ENCODE measurements around the gene PSMF1.

GRCh38 chr20:1198751-1199150 lies 80.3 kb downstream of the PSMF1 start:
- TF ChIP-seq, protein P1, sequence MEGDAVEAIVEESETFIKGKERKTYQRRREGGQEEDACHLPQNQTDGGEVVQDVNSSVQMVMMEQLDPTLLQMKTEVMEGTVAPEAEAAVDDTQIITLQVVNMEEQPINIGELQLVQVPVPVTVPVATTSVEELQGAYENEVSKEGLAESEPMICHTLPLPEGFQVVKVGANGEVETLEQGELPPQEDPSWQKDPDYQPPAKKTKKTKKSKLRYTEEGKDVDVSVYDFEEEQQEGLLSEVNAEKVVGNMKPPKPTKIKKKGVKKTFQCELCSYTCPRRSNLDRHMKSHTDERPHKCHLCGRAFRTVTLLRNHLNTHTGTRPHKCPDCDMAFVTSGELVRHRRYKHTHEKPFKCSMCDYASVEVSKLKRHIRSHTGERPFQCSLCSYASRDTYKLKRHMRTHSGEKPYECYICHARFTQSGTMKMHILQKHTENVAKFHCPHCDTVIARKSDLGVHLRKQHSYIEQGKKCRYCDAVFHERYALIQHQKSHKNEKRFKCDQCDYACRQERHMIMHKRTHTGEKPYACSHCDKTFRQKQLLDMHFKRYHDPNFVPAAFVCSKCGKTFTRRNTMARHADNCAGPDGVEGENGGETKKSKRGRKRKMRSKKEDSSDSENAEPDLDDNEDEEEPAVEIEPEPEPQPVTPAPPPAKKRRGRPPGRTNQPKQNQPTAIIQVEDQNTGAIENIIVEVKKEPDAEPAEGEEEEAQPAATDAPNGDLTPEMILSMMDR (IDR thresholded peaks at IDR 0.05; ENCODE audit: low read length), result no peak
- TF ChIP-seq EZH2 (optimal IDR thresholded peaks at IDR 0.05; ENCODE audit: low read depth, low read length) (no peak), EZH2phosphoT487 (IDR thresholded peaks at IDR 0.05; ENCODE audit: low read length) (no peak)

Measured in MM.1S (cell line).